Activated B cell treated with CpG ODN at 0.5 μM for 24 hours (primary cell): ENCODE data around the gene POLK. TPM values are rescaled to one million over a fixed set of nuclear protein-coding genes. Genes with fewer than 3 reads are reported as not detected.

Source experiments
- ATAC-seq: fragments of 200-7000 bp; cut with Tn5 transposase; one replicate; pipeline ENCODE4 v1.10.0; 2021; ENCODE audit warnings: low read depth, mild to moderate bottlenecking, moderate library complexity
- CTCF ChIA-PET: fragments of 350-600 bp; sonication (Branson Sonifier 250); formaldehyde crosslinking; loops from one replicate; lab custom pipeline; 2021; ENCODE audit warnings: antibody characterized with exemption; lab: Charles Lee
- POLR2A ChIA-PET: fragments of 350-600 bp; sonication (Branson Sonifier 250); formaldehyde crosslinking; loops from one replicate; lab custom pipeline; 2021; ENCODE audit warnings: antibody characterized with exemption; lab: Charles Lee
- DNase-seq: peaks from one replicate; pipeline ENCODE4 v3.0.0; 2022
- H3K27ac Mint-ChIP-seq: one replicate; pipeline ENCODE4 v1.8.0; 2020; ENCODE audit warnings: mixed read lengths
- H3K27me3 Mint-ChIP-seq: one replicate; pipeline ENCODE4 v1.8.0; 2021; ENCODE audit warnings: mixed read lengths
- H3K36me3 Mint-ChIP-seq: one replicate; pipeline ENCODE4 v1.8.0; 2021; ENCODE audit warnings: low read depth, mixed read lengths
- H3K4me1 Mint-ChIP-seq: one replicate; pipeline ENCODE4 v1.8.0; 2021; ENCODE audit warnings: mixed read lengths
- H3K4me3 Mint-ChIP-seq: one replicate; pipeline ENCODE4 v1.8.0; 2020; ENCODE audit warnings: mild to moderate bottlenecking, mixed read lengths
- H3K9me3 Mint-ChIP-seq: one replicate; pipeline ENCODE4 v1.8.0; 2020; ENCODE audit warnings: mixed read lengths
- CTCF ChIP-seq: fragments of 200-600 bp; IDR thresholded peaks from one replicate; pipeline ENCODE4 v1.8.0; 2022; ENCODE audit warnings: antibody characterized with exemption, mild to moderate bottlenecking
- intact Hi-C: fragments of 100-400 bp; cut with micrococcal nuclease; formaldehyde crosslinking; loops from one replicate; pipeline ENCODE4 v1.15.1; 2024
- total RNA-seq: library from RNA; stranded (reverse); gene quantifications from 2 replicates; pipeline ENCODE4 v1.2.3, GENCODE V29; 2022

The POLK gene
- total RNA-seq, 1 donor from 2014 or later: 34.0 TPM

GRCh38 chr5:75522542-75522941 lies 10.9 kb downstream of the POLK start:
- no peaks in the 10 kb centered on the region for H3K27me3 Mint-ChIP-seq
- peaks cover 37% of the 10 kb centered on the region for H3K36me3 Mint-ChIP-seq
- ChIA-PET CTCF (no interaction called here), POLR2A (no interaction called here)
- TF ChIP-seq CTCF: no peak
- H3K4me1 Mint-ChIP-seq: peaks cover 51% of the 10 kb centered on the region
- intact Hi-C loops: no loop called here
- ATAC-seq: no peak
- H3K27ac Mint-ChIP-seq: no peak overlapping the region
- H3K9me3 Mint-ChIP-seq: peaks cover 14% of the 10 kb centered on the region
- DNase-seq: no peak
- H3K4me3 Mint-ChIP-seq: no peak overlapping the region

GRCh38 chr5:75523275-75523674 lies 11.6 kb downstream of the POLK start:
- DNase-seq (no peak), ATAC-seq (no peak)
- Mint-ChIP-seq H3K27ac (peak overlapping the region; percentile 76), H3K36me3 (peaks cover 34% of the 10 kb centered on the region), H3K27me3 (no peaks in the 10 kb centered on the region), H3K4me1 (peaks cover 46% of the 10 kb centered on the region), H3K9me3 (peaks cover 14% of the 10 kb centered on the region), H3K4me3 (peak overlapping the region; percentile 58)
- intact Hi-C loops: no loop called here
- ChIA-PET CTCF (no interaction called here), POLR2A (interaction anchor here (0.7 kb wide), 1 partner anchor 55 kb away, joined by 4 read pairs; no protein-coding TSS in a partner anchor)
- no peak for TF ChIP-seq CTCF

- POLR2A ChIA-PET: interaction anchor here (0.7 to 2.9 kb wide), 4 partner anchors 8 to 758 kb away, joined by 3 to 14 read pairs (median 4); partner anchors contain the start of genes CERT1 and POLK
- peak overlapping the region; percentile 58 for H3K4me3 Mint-ChIP-seq
- TF ChIP-seq CTCF: no peak
- peak overlapping the region; percentile 76 for H3K27ac Mint-ChIP-seq
- peaks cover 34% of the 10 kb centered on the region for H3K36me3 Mint-ChIP-seq
- peak; percentile 80 for ATAC-seq
- H3K27me3 Mint-ChIP-seq: no peaks in the 10 kb centered on the region
- no peak for DNase-seq
- H3K9me3 Mint-ChIP-seq: peaks cover 14% of the 10 kb centered on the region
- intact Hi-C loops: loop anchor here (1.0 to 2.0 kb wide), 3 partner anchors 13 to 43 kb away; partner anchors contain the start of genes CERT1 and POLK
- H3K4me1 Mint-ChIP-seq: peaks cover 43% of the 10 kb centered on the region
- CTCF ChIA-PET: interaction anchor here (0.7 kb wide), 1 partner anchor 12 kb away, joined by 3 read pairs; no protein-coding TSS in a partner anchor
These were observed 12.4 kb downstream of the POLK start for GRCh38 chr5:75524071-75524470.

- TF ChIP-seq CTCF: no peak
- peaks cover 39% of the 10 kb centered on the region for H3K4me1 Mint-ChIP-seq
- ChIA-PET CTCF (interaction anchor here (0.7 kb wide), 1 partner anchor 12 kb away, joined by 3 read pairs; no protein-coding TSS in a partner anchor), POLR2A (interaction anchor here (1.0 to 2.9 kb wide), 3 partner anchors 9 to 758 kb away, joined by 3 to 14 read pairs (median 3); partner anchors contain the start of genes CERT1 and POLK)
- H3K27ac Mint-ChIP-seq: peak overlapping the region; percentile 76
- no peak overlapping the region for H3K4me3 Mint-ChIP-seq
- H3K9me3 Mint-ChIP-seq: peaks cover 14% of the 10 kb centered on the region
- intact Hi-C loops: loop anchor here (1.0 to 2.0 kb wide), 3 partner anchors 13 to 42 kb away; partner anchors contain the start of genes CERT1 and POLK
- peaks cover 30% of the 10 kb centered on the region for H3K36me3 Mint-ChIP-seq
- DNase-seq (no peak), ATAC-seq (no peak)
- no peaks in the 10 kb centered on the region for H3K27me3 Mint-ChIP-seq
These were observed 12.9 kb downstream of the POLK start for GRCh38 chr5:75524591-75524990.

- Mint-ChIP-seq H3K27me3 (no peaks in the 10 kb centered on the region), H3K4me1 (peaks cover 40% of the 10 kb centered on the region), H3K4me3 (peak overlapping the region; percentile 73), H3K27ac (peak overlapping the region; percentile 76), H3K36me3 (peaks cover 23% of the 10 kb centered on the region), H3K9me3 (peaks cover 13% of the 10 kb centered on the region)
- ChIA-PET CTCF (interaction anchor here (1.3 kb wide), 1 partner anchor 12 kb away, joined by 3 read pairs; no protein-coding TSS in a partner anchor), POLR2A (interaction anchor here (1.2 to 2.9 kb wide), 3 partner anchors 9 to 14 kb away, joined by 3 to 14 read pairs (median 6); partner anchors contain the start of genes CERT1 and POLK)
- DNase-seq (no peak), ATAC-seq (no peak)
- intact Hi-C loops: loop anchor here (1.0 to 2.0 kb wide), 3 partner anchors 10 to 41 kb away; no protein-coding TSS in a partner anchor
- no peak for TF ChIP-seq CTCF
These were observed 13.7 kb downstream of the POLK start for GRCh38 chr5:75525344-75525743.
